IPS-20b (cell line): Measurements from ENCODE around the gene SLC7A7.
"Not testable (repeated sequence)": the region's sequence is repeated elsewhere in the genome, so short reads cannot be mapped to it uniquely, and the experiment has no call there.

Experiments
- H3K27ac ChIP-seq: one replicate; pipeline ENCODE4 v1.5.1; 2013; ENCODE audit warnings: low read length
- H3K27me3 ChIP-seq: 2 replicates; pipeline ENCODE4 v1.6.1; 2013; ENCODE audit warnings: mild to moderate bottlenecking, low read length, inconsistent platforms; ENCODE audit not compliant: insufficient read depth
- H3K36me3 ChIP-seq: 2 replicates; pipeline ENCODE4 v1.6.1; 2013; ENCODE audit warnings: low read depth, mild to moderate bottlenecking, inconsistent platforms, low read length, moderate library complexity; ENCODE audit not compliant: insufficient read depth
- H3K4me1 ChIP-seq: 2 replicates; pipeline ENCODE4 v1.6.1; 2013; ENCODE audit warnings: mild to moderate bottlenecking, control low read depth, inconsistent platforms, low read length, moderate library complexity; ENCODE audit not compliant: insufficient read depth
- H3K4me3 ChIP-seq: 2 replicates; pipeline ENCODE4 v1.5.1; 2013; ENCODE audit warnings: mild to moderate bottlenecking, low read length, inconsistent platforms
- H3K9ac ChIP-seq: 2 replicates; pipeline ENCODE4 v1.6.1; 2013; ENCODE audit warnings: low read depth, mild to moderate bottlenecking, inconsistent platforms, low read length, moderate library complexity
- H3K9me3 ChIP-seq: 2 replicates; pipeline ENCODE4 v1.6.1; 2013; ENCODE audit warnings: mild to moderate bottlenecking, low read depth, low read length, inconsistent platforms; ENCODE audit not compliant: insufficient read depth

The SLC7A7 gene

DNA sequence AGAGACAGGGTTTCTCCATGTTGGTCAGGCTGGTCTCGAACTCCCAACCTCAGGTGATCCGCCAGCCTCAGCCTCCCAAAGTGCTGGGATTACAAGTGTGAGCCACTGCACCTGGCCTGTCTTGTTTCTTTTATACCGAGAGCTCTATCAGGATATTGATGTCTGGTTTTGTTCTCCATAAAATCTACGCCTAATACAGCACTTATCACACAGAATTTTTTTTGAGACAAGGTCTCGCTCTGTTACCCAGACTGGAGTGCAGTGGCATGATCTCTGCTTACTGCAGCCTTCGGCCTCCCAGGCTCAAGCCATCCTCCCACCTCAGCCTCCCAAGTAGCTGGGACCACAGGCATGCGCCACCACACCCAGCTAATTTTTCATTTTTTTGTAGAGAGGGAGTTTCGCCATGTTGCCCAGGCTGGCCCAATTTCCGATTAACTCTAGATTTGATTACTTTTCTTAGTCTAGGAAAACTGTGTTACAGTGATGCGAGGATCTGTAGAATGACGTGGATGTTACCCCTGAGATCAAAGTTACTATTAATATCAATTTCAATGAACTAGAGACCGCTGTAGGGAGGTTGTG lies 13.9 kb upstream of the SLC7A7 start:
- Histone ChIP-seq H3K9ac (peak overlapping the region; percentile 93; the same call in 1 of the 2 replicates), H3K36me3 (peaks cover 24% of the 10 kb centered on the region), H3K4me3 (peak overlapping the region; percentile 85; the same call in 1 of the 2 replicates)
- H3K9me3 ChIP-seq, H3K27me3 ChIP-seq, H3K4me1 ChIP-seq, H3K27ac ChIP-seq: not testable (repeated sequence)

DNA sequence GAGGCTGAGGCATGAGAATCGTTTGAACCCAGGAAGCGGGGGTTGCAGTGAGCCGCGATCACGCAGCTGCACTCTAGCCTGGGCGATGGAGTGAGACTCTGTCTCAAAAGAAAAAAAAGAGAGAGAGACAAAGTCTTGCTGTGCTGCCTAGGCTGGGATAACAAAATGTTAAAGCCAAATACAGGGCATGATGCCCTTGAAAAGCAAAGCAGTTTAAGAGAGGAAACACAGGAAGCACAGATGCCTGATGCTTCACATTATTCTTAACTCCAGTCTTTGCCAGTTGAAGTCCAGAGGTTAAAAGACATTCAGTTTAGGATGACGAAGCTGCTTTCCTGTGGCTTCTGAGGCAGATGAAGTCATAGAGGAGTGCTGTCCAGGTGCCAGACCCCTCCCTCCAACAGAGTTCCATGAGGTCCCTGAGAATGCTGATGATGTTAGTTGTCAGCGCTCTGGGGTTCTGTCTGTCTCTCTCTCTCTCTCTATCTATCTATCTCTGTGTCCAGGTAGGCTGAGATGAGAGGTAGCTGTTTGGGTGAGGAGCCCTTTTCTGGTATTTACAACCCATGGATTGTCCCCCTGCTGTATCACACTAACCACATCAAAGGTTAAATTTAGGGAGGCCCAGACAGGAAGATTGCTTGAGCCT lies 9.6 kb upstream of the SLC7A7 start:
- no peak overlapping the region for H3K4me3 ChIP-seq
- H3K9me3 ChIP-seq = no peaks in the 10 kb centered on the region
- H3K36me3 ChIP-seq = no peaks in the 10 kb centered on the region
- H3K27ac ChIP-seq = no peak overlapping the region
- peaks cover 8% of the 10 kb centered on the region; the same call in 1 of the 2 replicates for H3K27me3 ChIP-seq
- H3K4me1 ChIP-seq = peaks cover 24% of the 10 kb centered on the region
- H3K9ac ChIP-seq = no peak overlapping the region

DNA sequence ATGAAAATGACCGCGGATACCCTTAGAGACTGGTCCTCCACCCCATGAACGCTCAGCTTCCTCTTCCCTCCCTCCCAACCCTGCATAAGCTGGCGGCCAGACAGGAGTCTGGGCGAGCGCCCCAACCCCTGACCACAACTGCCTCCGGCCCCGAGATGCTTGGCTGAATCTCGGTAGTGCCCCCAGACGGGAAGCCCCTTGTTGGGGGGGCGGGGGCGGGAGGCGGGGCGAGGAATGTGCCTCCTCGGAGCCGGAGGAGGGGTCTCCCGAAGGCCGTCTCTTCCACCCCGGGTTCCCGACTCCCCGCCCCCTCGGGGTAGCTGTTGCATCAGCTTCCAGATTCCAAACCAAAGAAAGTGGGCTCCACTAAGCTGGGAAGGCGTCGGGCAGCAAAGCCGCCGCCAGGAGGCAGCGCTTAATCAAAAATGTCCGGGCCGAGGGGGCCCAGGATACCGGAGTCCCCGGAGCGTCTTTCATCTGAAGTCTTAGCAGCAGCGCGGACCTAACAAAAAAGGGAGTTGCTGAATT lies 7.4 kb upstream of the SLC7A7 start:
- H3K9ac ChIP-seq = peak overlapping the region; percentile 98
- H3K9me3 ChIP-seq = no peaks in the 10 kb centered on the region
- peaks cover 32% of the 10 kb centered on the region for H3K4me1 ChIP-seq
- no peaks in the 10 kb centered on the region for H3K36me3 ChIP-seq
- peak overlapping the region; percentile 88 for H3K4me3 ChIP-seq
- peak overlapping the region; percentile 98 for H3K27ac ChIP-seq
- peaks cover 8% of the 10 kb centered on the region; the same call in 1 of the 2 replicates for H3K27me3 ChIP-seq

DNA sequence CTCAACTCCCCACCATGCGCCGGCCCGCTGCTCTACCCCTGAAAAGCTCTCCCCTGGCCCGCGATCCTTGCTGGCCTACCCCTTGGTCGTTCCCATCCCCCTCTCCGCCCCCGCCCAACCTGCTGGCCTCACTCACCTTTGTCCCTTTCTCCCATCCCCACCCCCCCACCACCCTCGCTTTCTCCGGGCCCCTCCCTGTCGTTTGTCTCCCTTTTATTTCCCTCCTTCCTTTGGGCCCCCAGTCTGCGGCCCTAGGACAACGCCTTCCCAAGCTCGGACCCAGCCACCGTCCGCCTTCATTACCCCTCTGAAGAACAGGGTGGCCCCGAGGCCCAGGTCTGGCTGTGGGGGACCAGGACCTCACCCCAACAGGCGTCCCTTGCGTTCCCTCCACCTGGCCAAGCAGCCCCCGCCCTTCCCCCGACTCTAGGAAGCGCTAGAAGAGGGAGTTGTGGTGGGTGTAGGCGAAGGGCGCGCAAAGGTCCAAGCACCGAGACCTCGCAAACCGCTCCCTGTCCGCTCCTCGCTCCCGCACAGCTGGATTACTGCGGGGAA lies 6.9 kb upstream of the SLC7A7 start:
- Histone ChIP-seq H3K27ac (peak overlapping the region; percentile 98), H3K4me1 (peaks cover 32% of the 10 kb centered on the region), H3K4me3 (peak overlapping the region; percentile 88)

DNA sequence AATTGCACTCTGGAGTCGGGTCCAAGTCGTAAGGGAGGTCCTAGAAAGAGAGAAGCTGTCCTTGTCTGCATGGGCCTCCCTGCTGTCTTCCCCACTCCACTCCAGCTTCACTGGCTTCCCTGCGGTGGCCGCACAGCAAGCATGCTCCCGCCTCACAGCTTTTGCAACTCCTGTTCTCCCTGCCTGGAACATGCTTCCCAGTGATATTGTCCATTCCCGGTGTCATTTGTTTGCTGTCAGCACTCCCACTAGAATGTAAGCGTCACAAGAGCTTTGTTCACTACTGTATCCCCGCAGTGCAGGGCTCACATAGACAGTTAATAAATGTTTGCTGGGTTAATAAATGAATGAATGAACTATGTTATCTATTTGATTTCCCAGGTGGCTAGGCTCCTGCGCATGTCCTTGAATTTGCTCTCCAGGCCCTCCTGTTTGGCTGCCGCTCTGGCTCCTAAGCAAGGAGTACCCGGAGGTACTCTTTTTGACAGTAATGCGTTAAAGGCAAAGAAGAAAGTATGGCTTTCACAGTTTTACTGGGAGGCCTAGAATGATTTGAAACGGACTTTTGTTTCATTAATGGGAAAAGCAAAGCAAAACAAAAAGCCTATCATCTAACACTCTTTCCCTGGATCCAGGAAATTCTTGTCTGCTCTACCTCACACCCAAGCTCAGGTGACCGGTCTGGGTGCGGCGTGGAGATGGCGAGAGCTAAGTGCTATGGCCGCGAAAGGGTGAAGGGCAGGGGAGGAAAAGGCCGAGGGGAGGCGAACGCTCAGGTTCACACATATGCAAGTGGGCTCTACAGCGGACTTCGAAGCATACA lies 6.2 kb upstream of the SLC7A7 start:
- H3K9ac ChIP-seq = peak overlapping the region; percentile 98; the same call in 1 of the 2 replicates
- no peak overlapping the region for H3K27ac ChIP-seq
- peaks cover 32% of the 10 kb centered on the region for H3K4me1 ChIP-seq
- no peaks in the 10 kb centered on the region for H3K9me3 ChIP-seq
- H3K4me3 ChIP-seq = peak overlapping the region; percentile 88
- peaks cover 8% of the 10 kb centered on the region; the same call in 1 of the 2 replicates for H3K27me3 ChIP-seq
- no peaks in the 10 kb centered on the region for H3K36me3 ChIP-seq

More for the DNA sequence above, 6.9 kb upstream of the SLC7A7 start:
- Histone ChIP-seq H3K27me3 (peaks cover 8% of the 10 kb centered on the region; the same call in 1 of the 2 replicates), H3K9me3 (no peaks in the 10 kb centered on the region), H3K36me3 (no peaks in the 10 kb centered on the region), H3K9ac (peak overlapping the region; percentile 98)

DNA sequence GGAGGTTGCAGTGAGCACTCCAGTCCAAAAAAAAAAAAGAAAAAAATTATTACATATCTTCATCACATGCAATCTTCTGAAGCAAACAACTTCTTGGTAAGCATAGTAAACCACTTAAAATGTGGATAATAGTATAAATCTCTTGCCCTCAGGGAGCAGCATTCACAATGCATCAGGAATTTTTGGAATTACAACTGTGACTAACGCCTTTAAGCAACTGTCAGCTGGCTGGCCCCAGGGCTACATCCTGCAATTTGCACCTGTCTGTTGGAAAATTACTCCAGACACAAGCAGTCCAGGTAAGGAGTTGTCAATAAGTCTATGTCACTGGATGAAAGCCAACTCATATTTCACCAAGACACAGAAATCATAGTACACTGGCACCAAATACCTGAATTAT lies 5.5 kb upstream of the SLC7A7 start:
- H3K4me3 ChIP-seq = peak overlapping the region; percentile 27; the same call in 1 of the 2 replicates
- H3K27ac ChIP-seq = no peak overlapping the region
- no peaks in the 10 kb centered on the region for H3K36me3 ChIP-seq
- H3K27me3 ChIP-seq = peaks cover 8% of the 10 kb centered on the region; the same call in 1 of the 2 replicates
- H3K9me3 ChIP-seq = no peaks in the 10 kb centered on the region
- H3K9ac ChIP-seq = no peak overlapping the region
- peaks cover 32% of the 10 kb centered on the region for H3K4me1 ChIP-seq

DNA sequence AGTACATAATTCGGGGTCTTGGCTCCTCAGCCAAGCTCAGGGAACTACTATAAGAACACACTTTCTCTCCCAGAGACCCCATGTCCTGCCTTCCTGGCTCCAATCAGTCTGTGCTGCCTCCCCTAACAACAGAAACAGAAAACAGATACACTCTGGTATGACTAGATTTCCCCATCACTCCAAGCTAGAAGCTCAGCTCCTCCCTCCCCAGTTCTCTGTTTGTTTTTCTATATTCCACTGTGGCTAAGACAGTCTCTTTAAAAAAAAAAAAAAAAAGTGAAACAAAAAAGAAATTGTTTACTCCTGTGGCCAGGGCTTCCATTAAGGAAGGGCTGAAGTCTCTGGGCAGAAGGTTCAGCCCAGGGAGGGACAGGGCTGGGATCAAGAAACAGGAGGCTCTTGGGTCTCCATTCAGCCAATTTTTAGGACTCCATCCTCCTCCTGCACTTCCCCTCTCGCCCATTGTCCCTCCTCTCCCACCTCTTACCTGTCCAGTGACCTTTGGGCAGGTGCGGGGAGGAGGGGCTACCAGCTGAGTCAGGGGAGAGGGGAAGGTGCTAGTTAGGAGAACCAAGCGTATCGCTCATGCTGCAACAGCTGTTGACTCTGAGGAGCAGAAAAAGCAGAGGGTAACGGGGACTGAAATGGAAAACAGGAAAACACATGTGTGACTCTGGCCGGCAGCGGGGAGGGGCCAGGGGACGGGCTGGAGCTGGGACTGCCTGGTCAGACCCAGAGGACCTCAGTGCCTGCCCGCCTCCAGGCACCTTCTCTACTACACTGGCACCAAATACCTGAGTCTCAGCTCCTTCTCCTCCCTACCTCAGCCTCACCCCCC lies 4.1 kb upstream of the SLC7A7 start:
- Histone ChIP-seq H3K9ac (peak overlapping the region; percentile 1; the same call in 1 of the 2 replicates), H3K4me1 (peaks cover 27% of the 10 kb centered on the region), H3K27ac (peak overlapping the region; percentile 10), H3K36me3 (no peaks in the 10 kb centered on the region), H3K9me3 (no peaks in the 10 kb centered on the region), H3K27me3 (peaks cover 8% of the 10 kb centered on the region; the same call in 1 of the 2 replicates), H3K4me3 (peak overlapping the region; percentile 19)

DNA sequence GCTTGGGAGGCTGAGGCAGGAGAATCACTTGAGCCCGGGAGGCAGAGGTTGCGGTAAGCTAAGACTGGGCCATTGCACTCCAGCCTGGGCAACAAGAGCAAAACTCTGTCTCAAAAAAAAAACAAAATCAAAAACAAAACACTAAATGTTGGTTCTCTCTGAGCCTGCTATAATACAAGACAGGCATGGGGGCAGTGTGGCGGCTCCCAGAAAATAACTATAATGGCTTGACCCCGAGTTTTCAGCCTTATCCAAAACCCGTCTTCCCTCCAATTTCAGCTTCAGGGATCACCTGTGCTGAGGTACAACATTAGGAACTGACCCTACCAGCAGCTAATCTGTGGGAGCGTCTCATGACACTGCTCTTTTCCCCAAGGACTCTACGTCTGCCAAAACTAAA lies 862 bp downstream of the SLC7A7 start:
- H3K9ac ChIP-seq = no peak overlapping the region
- H3K4me3 ChIP-seq = no peak overlapping the region
- H3K4me1 ChIP-seq = peaks cover 5% of the 10 kb centered on the region; the same call in 1 of the 2 replicates
- H3K36me3 ChIP-seq = no peaks in the 10 kb centered on the region
- H3K9me3 ChIP-seq = no peaks in the 10 kb centered on the region
- H3K27me3 ChIP-seq = no peaks in the 10 kb centered on the region
- no peak overlapping the region for H3K27ac ChIP-seq

DNA sequence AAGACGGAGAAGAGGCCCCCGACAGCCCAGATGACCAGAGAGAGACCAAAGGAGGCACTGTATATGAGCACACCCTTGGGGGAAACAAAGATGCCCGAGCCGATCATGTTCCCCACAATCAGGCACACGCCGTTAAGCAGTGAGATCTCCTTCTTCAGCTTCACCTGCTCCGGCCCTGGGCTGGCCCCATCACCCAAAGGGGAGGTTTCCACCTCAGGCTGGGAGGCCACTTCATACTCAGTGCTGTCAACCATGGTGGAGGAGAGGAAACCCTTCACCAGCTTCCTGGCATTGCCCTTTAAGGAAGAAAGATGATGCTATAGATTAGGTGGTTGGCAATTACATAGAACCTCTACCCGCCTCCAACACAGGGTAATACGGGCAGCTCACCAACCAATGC lies 2.1 kb downstream of the SLC7A7 start:
- Histone ChIP-seq H3K9ac (no peak overlapping the region), H3K27ac (no peak overlapping the region), H3K36me3 (no peaks in the 10 kb centered on the region)

DNA sequence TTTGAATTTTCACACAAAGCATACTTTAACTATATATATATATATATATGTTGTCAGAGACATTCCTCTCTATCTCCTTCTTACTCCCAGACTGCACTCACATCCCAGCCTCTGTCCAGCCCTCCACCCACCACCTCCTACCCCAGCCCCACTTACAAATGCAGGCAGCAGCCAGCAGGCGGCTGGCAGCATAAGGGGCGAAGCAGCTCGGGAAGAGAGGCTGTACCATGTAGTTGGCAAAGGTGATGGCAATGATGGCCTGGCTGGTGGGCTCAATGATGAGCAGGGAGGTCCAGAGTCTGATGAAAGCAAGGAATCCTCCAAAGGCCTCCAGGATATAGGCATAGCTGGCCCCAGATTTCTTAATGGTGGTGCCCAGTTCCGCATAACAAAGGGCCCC lies 2.5 kb downstream of the SLC7A7 start:
- H3K9ac ChIP-seq = no peak overlapping the region
- H3K4me1 ChIP-seq = no peaks in the 10 kb centered on the region; the same call in 1 of the 2 replicates

More for the DNA sequence above, 2.1 kb downstream of the SLC7A7 start:
- Histone ChIP-seq H3K4me1 (no peaks in the 10 kb centered on the region; the same call in 1 of the 2 replicates), H3K27me3 (no peaks in the 10 kb centered on the region), H3K4me3 (no peak overlapping the region), H3K9me3 (no peaks in the 10 kb centered on the region)

More for the DNA sequence above, 2.5 kb downstream of the SLC7A7 start:
- no peaks in the 10 kb centered on the region for H3K9me3 ChIP-seq
- H3K27me3 ChIP-seq = no peaks in the 10 kb centered on the region
- H3K4me3 ChIP-seq = no peak overlapping the region
- H3K36me3 ChIP-seq = no peaks in the 10 kb centered on the region
- no peak overlapping the region for H3K27ac ChIP-seq
